ENCODE data around the gene MARF1.
A peak's percentile ranks its signal among the peaks of the same experiment; 100 is the strongest.
"Not testable (repeated sequence)": the region's sequence is repeated elsewhere in the genome, so short reads cannot be mapped to it uniquely, and the experiment has no call there.

MARF1 gene

DNA sequence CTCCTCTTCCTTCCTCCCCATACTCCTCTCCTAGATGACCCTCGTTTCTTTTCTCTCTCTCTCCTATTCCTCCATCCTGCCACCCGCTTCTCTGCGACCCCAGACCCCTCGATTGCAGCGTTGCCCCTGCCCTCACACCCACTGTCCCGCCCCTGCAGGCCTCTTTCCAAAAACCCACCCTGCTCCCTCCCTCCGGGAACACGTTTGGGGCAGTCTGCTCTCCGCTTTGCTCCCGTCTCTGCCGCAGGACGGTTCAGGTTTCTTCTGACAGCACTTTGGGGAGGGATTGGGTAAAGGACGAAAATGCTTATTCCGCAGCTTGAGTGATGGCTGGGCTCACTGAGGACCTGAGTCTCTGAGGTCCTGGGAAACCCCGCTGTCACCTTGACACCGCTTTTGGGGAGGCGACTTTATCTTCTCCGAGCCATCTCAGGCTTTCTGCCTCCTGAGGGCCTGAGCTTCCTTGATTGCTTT is 7.8 kb upstream of the MARF1 start:
- TF ChIP-seq YY1 (IDR thresholded peaks at IDR 0.05; ENCODE audit: insufficient read depth, insufficient read length) (no peak), SUZ12 (IDR thresholded peaks at IDR 0.05; ENCODE audit: extremely low read depth, insufficient read depth, insufficient read length) (no peak), ZNF274 (IDR thresholded peaks at IDR 0.05; ENCODE audit: low read depth, low read length) (no peak)
- peak overlapping the region; percentile 94 for H3K4me3 ChIP-seq (ENCODE audit: insufficient read length, low read depth)
- no peak for DNase-seq (ENCODE audit: low read depth, low spot score)
- H3K9me3 ChIP-seq (ENCODE audit: insufficient read depth, low read length) = no peaks in the 10 kb centered on the region
- H3K27me3 ChIP-seq (ENCODE audit: insufficient read depth, insufficient read length) = no peaks in the 10 kb centered on the region
- H3K4me1 ChIP-seq (ENCODE audit: insufficient read depth, insufficient read length) = no peaks in the 10 kb centered on the region
- peaks cover 13% of the 10 kb centered on the region for H3K36me3 ChIP-seq (ENCODE audit: insufficient read depth, insufficient read length, low read length)
- peak overlapping the region; percentile 93 for H3K9ac ChIP-seq (ENCODE audit: insufficient read length, low read depth)

- no peaks in the 10 kb centered on the region for H3K9me3 ChIP-seq (ENCODE audit: insufficient read depth, low read length)
- H3K36me3 ChIP-seq (ENCODE audit: insufficient read depth, insufficient read length, low read length) = peaks cover 13% of the 10 kb centered on the region
- H3K4me1 ChIP-seq (ENCODE audit: insufficient read depth, insufficient read length) = no peaks in the 10 kb centered on the region
- DNase-seq (ENCODE audit: low read depth, low spot score) = peak; percentile 92
- peak within 1 kb of the TSS; percentile 93 for H3K9ac ChIP-seq (ENCODE audit: insufficient read length, low read depth)
- H3K4me3 ChIP-seq (ENCODE audit: insufficient read length, low read depth) = peak within 1 kb of the TSS; percentile 94
- H3K27me3 ChIP-seq (ENCODE audit: insufficient read depth, insufficient read length) = no peaks in the 10 kb centered on the region
- TF ChIP-seq SUZ12 (IDR thresholded peaks at IDR 0.05; ENCODE audit: extremely low read depth, insufficient read depth, insufficient read length) = no peak
- no peak for TF ChIP-seq YY1 (IDR thresholded peaks at IDR 0.05; ENCODE audit: insufficient read depth, insufficient read length)
- no peak for TF ChIP-seq ZNF274 (IDR thresholded peaks at IDR 0.05; ENCODE audit: low read depth, low read length)
These were observed 7.2 kb upstream of the MARF1 start, which contains the start of gene NDE1 for GRCh38 chr16:15650019-15650697. Gene NDE1 (plus strand): TSS chr16:15650245. CDS start chr16:15664779, 14,534 bp downstream.

GRCh38 chr16:15649727-15650018 is 6.7 kb upstream of the MARF1 start:
- H3K9me3 ChIP-seq (ENCODE audit: insufficient read depth, low read length) = no peaks in the 10 kb centered on the region
- TF ChIP-seq SUZ12 (IDR thresholded peaks at IDR 0.05; ENCODE audit: extremely low read depth, insufficient read depth, insufficient read length) = no peak
- no peak for TF ChIP-seq YY1 (IDR thresholded peaks at IDR 0.05; ENCODE audit: insufficient read depth, insufficient read length)
- TF ChIP-seq ZNF274 (IDR thresholded peaks at IDR 0.05; ENCODE audit: low read depth, low read length) = no peak
- H3K27me3 ChIP-seq (ENCODE audit: insufficient read depth, insufficient read length) = no peaks in the 10 kb centered on the region
- H3K9ac ChIP-seq (ENCODE audit: insufficient read length, low read depth) = peak overlapping the region; percentile 58
- H3K4me3 ChIP-seq (ENCODE audit: insufficient read length, low read depth) = peak overlapping the region; percentile 16
- H3K36me3 ChIP-seq (ENCODE audit: insufficient read depth, insufficient read length, low read length) = peaks cover 10% of the 10 kb centered on the region
- no peaks in the 10 kb centered on the region for H3K4me1 ChIP-seq (ENCODE audit: insufficient read depth, insufficient read length)
- no peak for DNase-seq (ENCODE audit: low read depth, low spot score)

GRCh38 chr16:15649311-15649710 is 6.4 kb upstream of the MARF1 start:
- not testable (repeated sequence) for H3K4me1 ChIP-seq (ENCODE audit: insufficient read depth, insufficient read length); DNase-seq (ENCODE audit: low read depth, low spot score); H3K9me3 ChIP-seq (ENCODE audit: insufficient read depth, low read length); H3K36me3 ChIP-seq (ENCODE audit: insufficient read depth, insufficient read length, low read length); H3K27me3 ChIP-seq (ENCODE audit: insufficient read depth, insufficient read length)
- H3K9ac ChIP-seq (ENCODE audit: insufficient read length, low read depth) = peak overlapping the region; percentile 58
- H3K4me3 ChIP-seq (ENCODE audit: insufficient read length, low read depth) = peak overlapping the region; percentile 16

- H3K9ac ChIP-seq (ENCODE audit: insufficient read length, low read depth) = no peak overlapping the region
- H3K27me3 ChIP-seq (ENCODE audit: insufficient read depth, insufficient read length) = no peaks in the 10 kb centered on the region
- H3K9me3 ChIP-seq (ENCODE audit: insufficient read depth, low read length) = no peaks in the 10 kb centered on the region
- no peaks in the 10 kb centered on the region for H3K4me1 ChIP-seq (ENCODE audit: insufficient read depth, insufficient read length)
- peaks cover 7% of the 10 kb centered on the region for H3K36me3 ChIP-seq (ENCODE audit: insufficient read depth, insufficient read length, low read length)
- H3K4me3 ChIP-seq (ENCODE audit: insufficient read length, low read depth) = no peak overlapping the region
- DNase-seq (ENCODE audit: low read depth, low spot score) = no peak
- TF ChIP-seq YY1 (IDR thresholded peaks at IDR 0.05; ENCODE audit: insufficient read depth, insufficient read length) (no peak), SUZ12 (IDR thresholded peaks at IDR 0.05; ENCODE audit: extremely low read depth, insufficient read depth, insufficient read length) (no peak), ZNF274 (IDR thresholded peaks at IDR 0.05; ENCODE audit: low read depth, low read length) (no peak)
These were observed 5.3 kb upstream of the MARF1 start for GRCh38 chr16:15648135-15648730.

DNA sequence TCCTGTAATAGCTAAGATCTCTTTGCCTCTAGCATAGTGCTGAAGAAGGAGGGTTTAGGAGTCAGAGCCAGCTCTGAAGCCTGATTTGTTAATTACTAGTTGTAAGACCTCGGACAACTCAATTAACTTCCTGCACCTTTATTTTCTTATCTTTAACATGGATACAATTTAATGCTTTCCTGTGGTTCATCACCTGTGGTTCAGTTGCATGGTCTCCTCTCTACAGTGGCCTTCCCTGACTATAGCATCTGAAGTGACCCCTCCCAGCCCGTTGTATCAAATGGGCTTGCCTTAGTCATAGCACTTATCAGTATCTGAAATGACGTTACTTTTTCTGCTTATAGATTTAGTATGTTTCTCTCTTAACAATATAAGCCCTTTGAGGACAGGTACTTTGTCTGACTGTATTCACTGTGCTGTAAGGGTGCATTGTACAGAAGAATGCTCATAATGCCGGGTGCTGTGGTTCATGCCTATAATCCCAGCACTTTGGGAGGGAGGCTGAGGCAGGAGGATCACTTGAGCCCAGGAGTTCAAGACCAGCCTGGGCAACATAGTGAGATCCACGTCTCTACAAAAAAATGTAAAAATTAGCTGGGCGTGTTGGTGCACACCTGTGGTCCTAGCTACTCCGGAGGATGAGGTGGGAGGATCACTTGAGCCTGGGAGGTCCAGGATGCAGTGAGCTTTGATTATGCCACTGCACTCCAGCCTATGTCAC is 4.5 kb upstream of the MARF1 start:
- TF ChIP-seq SUZ12 (IDR thresholded peaks at IDR 0.05; ENCODE audit: extremely low read depth, insufficient read depth, insufficient read length) = no peak
- no peak for TF ChIP-seq ZNF274 (IDR thresholded peaks at IDR 0.05; ENCODE audit: low read depth, low read length)
- TF ChIP-seq YY1 (IDR thresholded peaks at IDR 0.05; ENCODE audit: insufficient read depth, insufficient read length) = no peak
- H3K9me3 ChIP-seq (ENCODE audit: insufficient read depth, low read length) = no peaks in the 10 kb centered on the region
- H3K4me3 ChIP-seq (ENCODE audit: insufficient read length, low read depth) = no peak overlapping the region
- no peaks in the 10 kb centered on the region for H3K4me1 ChIP-seq (ENCODE audit: insufficient read depth, insufficient read length)
- no peaks in the 10 kb centered on the region for H3K27me3 ChIP-seq (ENCODE audit: insufficient read depth, insufficient read length)
- DNase-seq (ENCODE audit: low read depth, low spot score) = no peak
- no peak overlapping the region for H3K9ac ChIP-seq (ENCODE audit: insufficient read length, low read depth)
- H3K36me3 ChIP-seq (ENCODE audit: insufficient read depth, insufficient read length, low read length) = peaks cover 6% of the 10 kb centered on the region

- H3K27me3 ChIP-seq (ENCODE audit: insufficient read depth, insufficient read length); H3K36me3 ChIP-seq (ENCODE audit: insufficient read depth, insufficient read length, low read length); H3K4me3 ChIP-seq (ENCODE audit: insufficient read length, low read depth); H3K4me1 ChIP-seq (ENCODE audit: insufficient read depth, insufficient read length); H3K9ac ChIP-seq (ENCODE audit: insufficient read length, low read depth); DNase-seq (ENCODE audit: low read depth, low spot score); H3K9me3 ChIP-seq (ENCODE audit: insufficient read depth, low read length): not testable (repeated sequence)
These were observed 3.8 kb upstream of the MARF1 start for GRCh38 chr16:15646557-15647293.

DNA sequence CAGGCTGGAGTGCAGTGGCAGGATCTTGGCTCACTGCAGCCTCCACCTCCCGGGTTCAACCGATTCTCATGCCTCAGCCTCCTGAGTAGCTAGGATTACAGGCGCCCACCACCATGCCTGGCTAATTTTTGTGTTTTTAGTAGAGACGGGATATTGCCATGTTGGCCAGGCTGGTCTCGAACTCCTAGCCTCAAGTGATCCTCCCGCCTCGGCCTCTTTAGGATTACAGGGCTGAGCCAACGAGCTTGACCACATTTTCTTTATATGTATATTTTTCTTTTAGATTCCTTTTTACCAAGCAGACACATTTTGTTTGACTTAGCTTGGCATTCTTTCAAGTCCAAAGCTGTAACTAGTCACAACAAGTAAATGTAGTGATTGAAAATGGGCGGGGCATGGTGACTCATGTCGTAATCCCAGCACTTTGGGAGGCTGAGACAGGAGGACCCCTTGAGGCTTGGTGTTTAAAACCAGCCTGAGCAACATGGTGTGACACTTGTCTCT is 2.1 kb upstream of the MARF1 start:
- not testable (repeated sequence) for DNase-seq (ENCODE audit: low read depth, low spot score); H3K4me1 ChIP-seq (ENCODE audit: insufficient read depth, insufficient read length)

More for the DNA sequence above, 2.1 kb upstream of the MARF1 start:
- not testable (repeated sequence) for H3K36me3 ChIP-seq (ENCODE audit: insufficient read depth, insufficient read length, low read length); H3K4me3 ChIP-seq (ENCODE audit: insufficient read length, low read depth); H3K9me3 ChIP-seq (ENCODE audit: insufficient read depth, low read length); H3K9ac ChIP-seq (ENCODE audit: insufficient read length, low read depth); H3K27me3 ChIP-seq (ENCODE audit: insufficient read depth, insufficient read length)

Data from NT2/D1 (cell line).